Measurements from ENCODE around the gene REEP3. TPM values are rescaled to one million over a fixed set of nuclear protein-coding genes. Genes with fewer than 3 reads are reported as not detected.

Gene REEP3
- total RNA-seq, 1 donor from 2014 or later: 36.7 TPM

DNA sequence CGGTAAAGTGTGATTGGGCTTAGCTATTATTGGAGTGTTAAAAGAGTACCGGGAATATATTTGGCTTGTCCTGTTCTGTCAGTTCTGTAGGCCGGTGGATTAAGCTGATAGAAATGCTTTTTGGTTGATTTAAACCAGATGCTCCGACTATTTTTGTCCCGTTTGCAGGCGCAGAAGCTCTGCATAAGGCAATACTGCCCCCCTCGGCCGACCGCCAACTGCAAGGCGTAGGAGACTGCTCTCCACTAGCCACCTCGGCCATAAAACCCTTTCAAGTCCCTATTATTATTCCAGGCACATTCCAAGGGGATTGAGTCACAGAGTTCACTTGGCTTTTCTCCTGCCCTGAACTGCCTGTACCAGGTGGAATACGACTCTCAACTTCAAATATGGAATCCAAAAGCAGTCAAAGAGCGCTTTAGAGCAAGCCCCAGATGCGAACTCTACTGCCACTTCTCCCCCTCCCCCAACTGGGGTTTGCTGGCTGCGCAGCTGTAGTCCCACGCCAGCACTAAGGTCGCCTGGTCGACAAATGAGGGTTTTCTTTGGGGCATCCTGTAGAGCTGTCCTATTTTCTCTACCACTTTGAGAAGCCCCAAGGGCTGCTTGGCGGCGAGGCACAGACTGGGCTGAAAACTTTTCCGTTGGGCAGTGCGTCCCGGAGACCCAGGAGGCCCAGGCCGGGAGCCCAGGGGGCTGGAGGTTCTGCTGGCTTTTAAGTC lies 108.3 kb downstream of the REEP3 start:
- H3K36me3 Mint-ChIP-seq (ENCODE audit: low read depth): no peaks in the 10 kb centered on the region
- no peaks in the 10 kb centered on the region for H3K27me3 Mint-ChIP-seq (ENCODE audit: low read depth)
- DNase-seq (ENCODE audit: low read depth, low spot score): peak; percentile 79
- peaks cover 29% of the 10 kb centered on the region for H3K4me1 Mint-ChIP-seq
- peak overlapping the region; percentile 68 for H3K27ac Mint-ChIP-seq (ENCODE audit: unreplicated experiment)
- TF ChIP-seq, protein P1, sequence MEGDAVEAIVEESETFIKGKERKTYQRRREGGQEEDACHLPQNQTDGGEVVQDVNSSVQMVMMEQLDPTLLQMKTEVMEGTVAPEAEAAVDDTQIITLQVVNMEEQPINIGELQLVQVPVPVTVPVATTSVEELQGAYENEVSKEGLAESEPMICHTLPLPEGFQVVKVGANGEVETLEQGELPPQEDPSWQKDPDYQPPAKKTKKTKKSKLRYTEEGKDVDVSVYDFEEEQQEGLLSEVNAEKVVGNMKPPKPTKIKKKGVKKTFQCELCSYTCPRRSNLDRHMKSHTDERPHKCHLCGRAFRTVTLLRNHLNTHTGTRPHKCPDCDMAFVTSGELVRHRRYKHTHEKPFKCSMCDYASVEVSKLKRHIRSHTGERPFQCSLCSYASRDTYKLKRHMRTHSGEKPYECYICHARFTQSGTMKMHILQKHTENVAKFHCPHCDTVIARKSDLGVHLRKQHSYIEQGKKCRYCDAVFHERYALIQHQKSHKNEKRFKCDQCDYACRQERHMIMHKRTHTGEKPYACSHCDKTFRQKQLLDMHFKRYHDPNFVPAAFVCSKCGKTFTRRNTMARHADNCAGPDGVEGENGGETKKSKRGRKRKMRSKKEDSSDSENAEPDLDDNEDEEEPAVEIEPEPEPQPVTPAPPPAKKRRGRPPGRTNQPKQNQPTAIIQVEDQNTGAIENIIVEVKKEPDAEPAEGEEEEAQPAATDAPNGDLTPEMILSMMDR (conservative IDR thresholded peaks at IDR 0.05): peak; percentile 90
- no peaks in the 10 kb centered on the region for H3K9me3 Mint-ChIP-seq
- H3K4me3 Mint-ChIP-seq: peak overlapping the region; percentile 95

DNA sequence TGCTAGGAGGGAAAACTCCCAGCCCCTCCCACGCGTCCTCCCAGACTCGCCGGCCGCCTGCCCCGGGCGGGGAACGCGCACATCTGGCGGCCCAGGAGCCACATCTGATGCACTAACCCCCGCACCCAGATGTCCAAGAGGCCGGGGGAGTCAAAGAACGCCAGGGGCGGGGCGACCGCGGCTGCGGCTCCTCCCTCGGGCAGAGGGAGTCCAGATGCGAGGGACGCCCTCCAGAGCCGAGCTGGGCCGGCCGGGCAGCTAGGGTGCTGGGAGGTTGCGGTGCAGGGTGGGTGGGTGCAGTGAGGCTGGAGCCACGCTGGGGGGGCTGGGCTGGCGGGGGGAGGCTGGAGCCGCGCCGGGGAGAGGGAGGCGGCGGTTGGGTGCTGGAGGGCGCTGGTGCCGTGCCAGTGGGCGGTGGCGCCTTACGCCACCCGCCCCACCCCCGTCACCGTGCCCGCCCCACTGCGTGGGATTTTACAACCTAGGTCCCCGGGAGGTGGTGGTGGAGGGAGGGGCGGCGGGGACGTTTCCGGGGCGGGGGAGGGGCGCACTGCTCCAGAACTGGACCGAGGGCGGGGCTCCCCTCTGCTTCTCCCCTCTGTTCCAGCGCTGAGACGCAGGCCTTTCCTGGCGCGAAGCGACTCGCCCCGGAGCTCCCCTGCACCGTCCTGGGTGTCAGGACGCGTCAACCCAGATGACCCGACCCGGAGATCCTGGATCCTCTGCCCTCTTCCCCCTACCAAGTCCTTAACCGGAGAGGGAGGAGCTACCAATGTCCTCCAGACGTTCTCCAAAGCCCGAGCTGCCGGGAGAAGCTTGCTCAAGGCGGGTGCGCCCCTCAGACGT lies 109.1 kb downstream of the REEP3 start:
- Mint-ChIP-seq H3K27ac (ENCODE audit: unreplicated experiment) (peak overlapping the region; percentile 95), H3K36me3 (ENCODE audit: low read depth) (no peaks in the 10 kb centered on the region), H3K27me3 (ENCODE audit: low read depth) (no peaks in the 10 kb centered on the region), H3K4me1 (peaks cover 29% of the 10 kb centered on the region), H3K4me3 (peak overlapping the region; percentile 95), H3K9me3 (no peaks in the 10 kb centered on the region)
- TF ChIP-seq, protein P1 (conservative IDR thresholded peaks at IDR 0.05): no peak
- peak; percentile 71 for DNase-seq (ENCODE audit: low read depth, low spot score)

DNA sequence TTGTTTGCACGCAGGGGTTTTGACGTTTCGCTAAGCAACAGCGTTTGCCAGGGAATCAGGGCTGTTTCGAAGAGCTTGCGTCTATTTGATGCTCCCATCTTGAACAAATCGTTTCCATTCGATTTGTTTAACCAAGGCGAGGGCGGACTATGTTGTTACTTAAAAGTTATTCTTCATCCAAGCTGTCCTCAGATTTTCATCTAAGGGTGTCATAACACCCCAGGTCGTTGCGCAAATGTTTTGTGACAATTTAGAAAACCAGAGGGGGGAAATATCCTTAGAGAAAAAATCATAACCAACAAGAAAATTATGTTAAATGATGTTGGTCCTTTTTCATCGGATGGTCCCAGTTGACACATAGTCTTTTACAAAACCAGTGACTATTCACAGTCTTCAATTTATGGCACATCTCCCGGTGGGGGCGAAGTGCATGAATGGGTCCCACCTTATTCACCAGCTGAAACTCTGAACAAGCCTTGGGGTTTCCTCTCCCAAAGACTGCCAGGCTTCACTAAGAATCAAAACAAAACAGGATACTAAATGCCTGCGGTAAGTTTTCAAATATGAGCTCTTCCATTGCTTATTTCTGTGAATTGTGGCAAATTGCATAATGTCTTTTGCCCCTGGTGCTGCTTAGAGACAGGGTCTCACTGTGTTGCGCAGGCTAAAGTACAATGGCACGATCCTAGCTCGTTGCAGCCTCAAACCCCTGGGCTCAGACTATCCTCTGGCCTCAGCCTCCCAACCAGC lies 109.9 kb downstream of the REEP3 start:
- peak overlapping the region; percentile 94 for H3K4me3 Mint-ChIP-seq
- no peaks in the 10 kb centered on the region for H3K27me3 Mint-ChIP-seq (ENCODE audit: low read depth)
- DNase-seq (ENCODE audit: low read depth, low spot score): no peak
- peaks cover 29% of the 10 kb centered on the region for H3K4me1 Mint-ChIP-seq
- no peaks in the 10 kb centered on the region for H3K9me3 Mint-ChIP-seq
- H3K27ac Mint-ChIP-seq (ENCODE audit: unreplicated experiment): no peak overlapping the region
- H3K36me3 Mint-ChIP-seq (ENCODE audit: low read depth): no peaks in the 10 kb centered on the region
- TF ChIP-seq, protein P1 (conservative IDR thresholded peaks at IDR 0.05): no peak

DNA sequence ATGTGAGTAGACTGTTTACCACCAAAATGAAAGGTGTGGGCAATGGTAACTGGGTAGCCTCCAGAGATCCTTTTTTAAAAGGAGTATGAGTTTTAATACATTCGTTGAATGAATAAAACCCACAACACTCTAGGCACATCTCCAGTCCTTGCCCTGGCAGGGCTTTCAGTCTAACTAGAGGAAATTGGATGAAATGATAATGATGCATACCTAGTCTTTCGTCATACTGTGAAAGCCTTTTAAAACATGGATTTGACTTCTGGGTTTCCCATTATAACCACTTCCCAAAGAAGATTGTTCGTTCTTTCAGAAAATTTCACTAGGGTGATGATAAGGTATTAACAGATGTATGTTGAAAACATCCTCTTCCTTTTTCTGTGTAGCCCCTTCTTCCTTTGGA lies 110.8 kb downstream of the REEP3 start:
- H3K27ac Mint-ChIP-seq (ENCODE audit: unreplicated experiment): no peak overlapping the region
- peaks cover 29% of the 10 kb centered on the region for H3K4me1 Mint-ChIP-seq
- TF ChIP-seq, protein P1 (conservative IDR thresholded peaks at IDR 0.05): no peak
- no peaks in the 10 kb centered on the region for H3K36me3 Mint-ChIP-seq (ENCODE audit: low read depth)
- peak overlapping the region; percentile 64 for H3K4me3 Mint-ChIP-seq
- H3K9me3 Mint-ChIP-seq: no peaks in the 10 kb centered on the region
- no peak for DNase-seq (ENCODE audit: low read depth, low spot score)
- no peaks in the 10 kb centered on the region for H3K27me3 Mint-ChIP-seq (ENCODE audit: low read depth)

DNA sequence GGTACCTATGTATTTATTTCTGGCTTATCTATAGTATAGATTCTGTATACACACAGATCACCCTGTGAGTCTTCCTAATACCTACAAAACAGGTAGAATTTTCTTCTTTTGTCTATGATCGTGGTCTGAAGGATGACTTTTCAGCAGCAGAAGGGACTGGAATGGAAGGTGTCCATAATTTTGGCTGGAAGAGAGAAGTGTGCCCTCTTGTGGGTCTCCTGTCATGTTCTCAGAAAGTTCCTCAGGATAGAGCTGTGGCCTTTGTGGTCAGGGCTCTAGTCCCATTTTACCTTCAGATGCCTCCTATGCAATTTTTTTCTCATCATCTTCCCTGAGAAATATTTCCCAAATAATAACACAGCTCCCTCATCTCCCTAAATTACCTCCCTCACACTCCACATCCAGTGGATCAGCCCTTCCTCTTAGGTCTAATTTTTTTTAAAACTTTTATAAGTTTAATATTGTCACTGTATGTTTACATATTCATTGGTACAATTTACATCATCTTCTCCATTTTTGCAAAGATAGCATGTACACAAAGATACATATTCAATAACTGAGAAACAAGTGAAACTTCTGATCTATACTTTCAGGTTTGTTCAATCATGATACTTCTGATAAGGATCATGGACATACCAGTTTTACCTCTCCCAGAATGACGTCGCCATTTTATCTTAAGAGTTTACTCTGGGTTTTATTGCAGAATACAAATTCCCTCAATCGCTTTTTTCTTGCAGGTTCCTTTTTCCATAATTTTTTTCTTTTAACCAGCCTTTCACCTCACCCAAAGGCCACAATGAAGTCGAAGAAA lies 112.7 kb downstream of the REEP3 start:
- no peaks in the 10 kb centered on the region for H3K36me3 Mint-ChIP-seq (ENCODE audit: low read depth)
- H3K4me3 Mint-ChIP-seq: peak overlapping the region; percentile 73
- DNase-seq (ENCODE audit: low read depth, low spot score): no peak
- H3K4me1 Mint-ChIP-seq: peaks cover 14% of the 10 kb centered on the region
- H3K27ac Mint-ChIP-seq (ENCODE audit: unreplicated experiment): no peak overlapping the region
- TF ChIP-seq, protein P1 (conservative IDR thresholded peaks at IDR 0.05): peak; percentile 59
- no peaks in the 10 kb centered on the region for H3K9me3 Mint-ChIP-seq
- H3K27me3 Mint-ChIP-seq (ENCODE audit: low read depth): no peaks in the 10 kb centered on the region

All from neural crest cell (in vitro differentiated cells).